GM12878 (cell line): ENCODE data around the gene MARK4. TPM values are rescaled to one million over a fixed set of nuclear protein-coding genes. Genes with fewer than 3 reads are reported as not detected.

Experiments
- ATAC-seq: fragments of 200-7000 bp; cut with Tn5 transposase; 3 replicates; pipeline ENCODE4 v1.9.1; 2020; ENCODE audit warnings: mild to moderate bottlenecking, moderate library complexity
- BruUV-seq: library from RNA; stranded (reverse); fragments of 400-500 nt; replicated peaks from 2 replicates; lab custom pipeline; 2021; lab: Mats Ljungman, UMichigan
- CTCF ChIA-PET: fragments of 300-600 bp; sonication (Branson Sonifier 250); formaldehyde crosslinking; extraction: SDS; loops from one replicate; lab custom pipeline; 2021; ENCODE audit warnings: inconsistent platforms; lab: Yijun Ruan, JAX
- POLR2A ChIA-PET: fragments of 350-600 bp; formaldehyde crosslinking; extraction: SDS; loops from one replicate; lab custom pipeline; 2021; ENCODE audit warnings: inconsistent platforms; lab: Charles Lee
- RAD21 ChIA-PET: fragments of 300-600 bp; sonication (Branson Sonifier 250); formaldehyde crosslinking; loops from one replicate; lab custom pipeline; 2023; ENCODE audit warnings: antibody characterized with exemption; ENCODE audit not compliant: unreplicated experiment; lab: Charles Lee
- SMC1A ChIA-PET: fragments of 300-600 bp; sonication (Branson Sonifier 250); formaldehyde crosslinking; loops from one replicate; lab custom pipeline; 2023; ENCODE audit not compliant: unreplicated experiment, uncharacterized antibody; lab: Charles Lee
- DNase-seq: peaks from one replicate; pipeline ENCODE4 v3.0.0-alpha.2; 2011; ENCODE audit warnings: low read depth, low spot score
- FAIRE-seq: peaks from 3 replicates; lab custom pipeline; 2011; peaks lifted over from hg19 to GRCh38; lab: Jason Lieb, UNC
- H2AFZ ChIP-seq: 2 replicates; pipeline ENCODE4 v1.6.0; 2011; ENCODE audit warnings: low read depth, low read length, control low read depth; ENCODE audit not compliant: control insufficient read depth
- H3K27ac ChIP-seq: 2 replicates; pipeline ENCODE4 v1.5.1; 2011; ENCODE audit warnings: control low read depth; ENCODE audit not compliant: control insufficient read depth, insufficient read depth
- H3K27me3 ChIP-seq, 2 experiments: replicated peaks in 1 of 2; 2 replicates each; pipeline versions ENCODE4 v1.6.0 to v1.6.1; 2011; ENCODE audit warnings: low read length in 1 of 2; ENCODE audit not compliant: control insufficient read depth in 2 of 2, insufficient read depth in 2 of 2
- H3K36me3 ChIP-seq, 2 experiments: 2 replicates each; pipeline ENCODE4 v1.5.1; 2011; ENCODE audit warnings: low read length in 1 of 2; ENCODE audit not compliant: control insufficient read depth in 2 of 2, insufficient read depth in 2 of 2
- H3K4me1 ChIP-seq: 2 replicates; pipeline ENCODE4 v1.6.1; 2011; ENCODE audit warnings: mild to moderate bottlenecking, low read length, moderate library complexity, mixed read lengths; ENCODE audit not compliant: control insufficient read depth, insufficient read depth
- H3K4me2 ChIP-seq: 2 replicates; pipeline ENCODE4 v1.6.0; 2011; ENCODE audit warnings: control low read depth; ENCODE audit not compliant: control insufficient read depth, insufficient read depth
- H3K4me3 ChIP-seq: fragments of 200-600 bp; sonication (generic); 2 replicates; pipeline ENCODE4 v1.5.1; 2016
- H3K79me2 ChIP-seq: 2 replicates; pipeline ENCODE4 v1.6.0; 2011; ENCODE audit warnings: low read length; ENCODE audit not compliant: control insufficient read depth, insufficient read depth
- H3K9ac ChIP-seq: 2 replicates; pipeline ENCODE4 v1.8.0; 2011; ENCODE audit warnings: low read length, control low read depth, mixed read lengths; ENCODE audit not compliant: control insufficient read depth, insufficient read depth
- H3K9me3 ChIP-seq: replicated peaks from 3 replicates; pipeline ENCODE4 v1.5.1; 2011; ENCODE audit warnings: mild to moderate bottlenecking, low read length; ENCODE audit not compliant: control insufficient read depth, insufficient read depth
- H4K20me1 ChIP-seq: 2 replicates; pipeline ENCODE4 v1.6.0; 2011; ENCODE audit not compliant: control insufficient read depth, insufficient read depth
- HDGF ChIP-seq: fragments of 450-650 bp; IDR thresholded peaks from 2 replicates; pipeline ENCODE4 v1.6.1; 2016; ENCODE audit warnings: antibody characterized with exemption
- IRF4 ChIP-seq: IDR thresholded peaks from 2 replicates; pipeline ENCODE4 v1.6.1; 2011; ENCODE audit warnings: low read depth, low read length
- MXI1 ChIP-seq: fragments of 150-350 bp; IDR thresholded peaks from 2 replicates; pipeline ENCODE4 v1.6.1; 2011; ENCODE audit warnings: low read depth, mild to moderate bottlenecking, inconsistent platforms, low read length, improper control_type of control experiment
- POLR2AphosphoS2 ChIP-seq: IDR thresholded peaks from 2 replicates; pipeline ENCODE4 v1.6.1; 2011; ENCODE audit warnings: low read depth, mild to moderate bottlenecking, low read length, improper control_type of control experiment, moderate library complexity
- RELA ChIP-seq: fragments of 450-650 bp; IDR thresholded peaks from 2 replicates; pipeline ENCODE4 v1.8.0; 2014; ENCODE audit warnings: borderline replicate concordance; ENCODE audit not compliant: partially characterized antibody
- SREBF2 ChIP-seq: IDR thresholded peaks from 2 replicates; pipeline ENCODE4 v1.6.1; 2012; ENCODE audit warnings: mild to moderate bottlenecking, low read length
- TCF7 ChIP-seq: IDR thresholded peaks from 2 replicates; pipeline ENCODE4 v1.6.1; 2014; ENCODE audit warnings: antibody characterized with exemption, borderline replicate concordance
- ZBED1 ChIP-seq: IDR thresholded peaks from 2 replicates; pipeline ENCODE4 v1.6.1; 2016; ENCODE audit warnings: borderline replicate concordance
- ZNF217 ChIP-seq: fragments of 450-650 bp; IDR thresholded peaks from 2 replicates; pipeline ENCODE4 v1.6.1; 2017; ENCODE audit warnings: antibody characterized with exemption, mild to moderate bottlenecking
- ZZZ3 ChIP-seq: IDR thresholded peaks from 2 replicates; pipeline ENCODE4 v1.6.1; 2011; ENCODE audit warnings: low read depth; ENCODE audit not compliant: control insufficient read depth, insufficient read length
- WGBS: methylation state at CpG from one replicate; pipeline ENCODE4 v1.1.6; 2016; ENCODE audit warnings: low lambda C conversion rate; ENCODE audit not compliant: insufficient replicate concordance, insufficient coverage; ENCODE audit errors: missing lambda C conversion rate; 5-methylcytosine and 5-hydroxymethylcytosine counted together
- in situ Hi-C: fragments of 300-500 bp; cut with MboI; formaldehyde crosslinking; loops from 9 replicates; pipeline ENCODE4 v1.14.3; 2018; ENCODE audit warnings: mixed read lengths
- intact Hi-C: fragments of 100-400 bp; cut with micrococcal nuclease; formaldehyde crosslinking; loops from one replicate; pipeline ENCODE4 v1.14.2; 2022; ENCODE audit not compliant: unreplicated experiment
- polyA plus RNA-seq, 11 experiments: library from polyadenylated mRNA; depleted of rRNA in 4 of 11; unstranded in 6 of 11; stranded (reverse) in 5 of 11; fragments of >200 nt; fragmentation: Nextera tagmentation in 4 of 11; fragmentation: Illumina TruSeq in 1 of 11; extraction: Ambion mirVana in 4 of 11; extraction: Trizol in 1 of 11; gene quantifications; 1 replicate in 1 of 11; 2 replicates in 10 of 11; pipeline versions ENCODE4 v1.2.1 to v1.2.3, GENCODE V29; 2011 to 2016; ENCODE audit warnings: inconsistent platforms in 2 of 11, missing spikeins in 2 of 11, low read depth in 1 of 11
- total RNA-seq, 4 experiments: library from RNA; depleted of rRNA in 3 of 4; stranded (reverse); fragments of >200 nt in 3 of 4; fragmentation: Illumina TruSeq in 1 of 4; extraction: Trizol in 1 of 4; gene quantifications; 2 replicates each; pipeline versions ENCODE4 v1.2.1 to v1.2.3, GENCODE V29; 2013 to 2021
- TF ChIP-seq, protein P1 (sequence below): IDR thresholded peaks from 2 replicates; pipeline ENCODE4 v1.6.1; 2012; ENCODE audit warnings: mild to moderate bottlenecking, low read depth, low read length
- TF ChIP-seq, protein P2 (sequence below): IDR thresholded peaks from 2 replicates; pipeline ENCODE4 v1.6.1; 2011; ENCODE audit warnings: low read depth, low read length, improper control_type of control experiment, borderline replicate concordance
- TF ChIP-seq, protein P3 (sequence below): IDR thresholded peaks from 2 replicates; pipeline ENCODE4 v1.6.1; 2012; ENCODE audit warnings: improper control_type of control experiment, low read depth, low read length; ENCODE audit not compliant: insufficient replicate concordance
- TF ChIP-seq, protein P4 (sequence below): IDR thresholded peaks from 2 replicates; pipeline ENCODE4 v1.6.1; 2012; ENCODE audit warnings: low read depth, low read length, improper control_type of control experiment

Gene MARK4
- total and polyA plus RNA-seq, 10 of the 15 experiments (the other 5 are each of a cell fraction or from before 2014, with no cell fraction given), result 0.66 to 24.3 (median 5.1) TPM

DNA sequence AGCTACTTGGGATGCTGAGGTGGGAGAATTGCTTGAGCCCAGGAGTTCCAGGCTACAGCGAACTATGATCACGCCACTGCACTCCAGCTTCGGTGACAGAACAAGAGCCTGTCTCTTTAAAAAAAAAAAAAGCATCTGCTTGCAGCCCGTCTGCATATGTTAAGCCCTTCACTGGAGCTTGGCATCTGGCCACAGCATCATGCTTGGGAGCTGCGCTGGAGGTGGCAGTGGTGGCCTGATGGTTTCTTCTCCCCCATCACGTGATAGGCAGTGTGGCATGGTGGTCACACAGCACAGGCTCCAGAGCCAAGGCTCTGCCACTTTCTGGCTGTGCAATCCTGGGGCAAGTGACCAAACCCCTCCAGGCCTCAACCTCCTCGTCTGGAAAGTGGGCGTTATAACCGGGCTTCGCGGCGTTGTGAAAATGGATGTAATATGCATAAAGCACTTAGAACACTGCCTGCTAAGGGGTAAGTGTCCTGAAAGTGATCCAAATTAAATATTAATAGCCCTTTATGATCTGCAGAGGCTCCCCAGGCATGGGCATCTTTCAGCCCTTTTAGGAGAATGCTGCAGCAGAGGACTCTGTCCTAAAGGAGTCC lies 24.4 kb downstream of the MARK4 start:
- peaks cover 0 to 4% of the 10 kb centered on the region in 2 experiments; a peak in 3 of 4 replicates for H3K36me3 ChIP-seq
- ATAC-seq (no peak), FAIRE-seq (no peak), DNase-seq (no peak)
- ChIA-PET CTCF (no interaction called here), POLR2A (no interaction called here), RAD21 (no interaction called here), SMC1A (no interaction called here)
- no peak overlapping the region for H3K4me2 ChIP-seq
- H3K27ac ChIP-seq, result no peak overlapping the region
- no peak overlapping the region for H3K4me3 ChIP-seq
- 83% methylated on average over 12 of the region's 12 CpGs for WGBS
- intact Hi-C loops (no loop called here), in situ Hi-C loops (no loop called here)
- no peaks in the 10 kb centered on the region for H3K79me2 ChIP-seq
- no peak overlapping the region for H3K9ac ChIP-seq
- H2AFZ ChIP-seq, result no peak overlapping the region
- no peaks in the 10 kb centered on the region for H3K9me3 ChIP-seq
- H3K27me3 ChIP-seq, result no peaks in the 10 kb centered on the region
- no peaks in the 10 kb centered on the region for H4K20me1 ChIP-seq
- no peaks in the 10 kb centered on the region for H3K4me1 ChIP-seq
- BruUV-seq, result no TSS peak
- TF ChIP-seq, protein P1, sequence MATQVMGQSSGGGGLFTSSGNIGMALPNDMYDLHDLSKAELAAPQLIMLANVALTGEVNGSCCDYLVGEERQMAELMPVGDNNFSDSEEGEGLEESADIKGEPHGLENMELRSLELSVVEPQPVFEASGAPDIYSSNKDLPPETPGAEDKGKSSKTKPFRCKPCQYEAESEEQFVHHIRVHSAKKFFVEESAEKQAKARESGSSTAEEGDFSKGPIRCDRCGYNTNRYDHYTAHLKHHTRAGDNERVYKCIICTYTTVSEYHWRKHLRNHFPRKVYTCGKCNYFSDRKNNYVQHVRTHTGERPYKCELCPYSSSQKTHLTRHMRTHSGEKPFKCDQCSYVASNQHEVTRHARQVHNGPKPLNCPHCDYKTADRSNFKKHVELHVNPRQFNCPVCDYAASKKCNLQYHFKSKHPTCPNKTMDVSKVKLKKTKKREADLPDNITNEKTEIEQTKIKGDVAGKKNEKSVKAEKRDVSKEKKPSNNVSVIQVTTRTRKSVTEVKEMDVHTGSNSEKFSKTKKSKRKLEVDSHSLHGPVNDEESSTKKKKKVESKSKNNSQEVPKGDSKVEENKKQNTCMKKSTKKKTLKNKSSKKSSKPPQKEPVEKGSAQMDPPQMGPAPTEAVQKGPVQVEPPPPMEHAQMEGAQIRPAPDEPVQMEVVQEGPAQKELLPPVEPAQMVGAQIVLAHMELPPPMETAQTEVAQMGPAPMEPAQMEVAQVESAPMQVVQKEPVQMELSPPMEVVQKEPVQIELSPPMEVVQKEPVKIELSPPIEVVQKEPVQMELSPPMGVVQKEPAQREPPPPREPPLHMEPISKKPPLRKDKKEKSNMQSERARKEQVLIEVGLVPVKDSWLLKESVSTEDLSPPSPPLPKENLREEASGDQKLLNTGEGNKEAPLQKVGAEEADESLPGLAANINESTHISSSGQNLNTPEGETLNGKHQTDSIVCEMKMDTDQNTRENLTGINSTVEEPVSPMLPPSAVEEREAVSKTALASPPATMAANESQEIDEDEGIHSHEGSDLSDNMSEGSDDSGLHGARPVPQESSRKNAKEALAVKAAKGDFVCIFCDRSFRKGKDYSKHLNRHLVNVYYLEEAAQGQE, result no peak
- no peak for TF ChIP-seq POLR2AphosphoS2
- no peak for TF ChIP-seq TCF7
- TF ChIP-seq, protein P2, sequence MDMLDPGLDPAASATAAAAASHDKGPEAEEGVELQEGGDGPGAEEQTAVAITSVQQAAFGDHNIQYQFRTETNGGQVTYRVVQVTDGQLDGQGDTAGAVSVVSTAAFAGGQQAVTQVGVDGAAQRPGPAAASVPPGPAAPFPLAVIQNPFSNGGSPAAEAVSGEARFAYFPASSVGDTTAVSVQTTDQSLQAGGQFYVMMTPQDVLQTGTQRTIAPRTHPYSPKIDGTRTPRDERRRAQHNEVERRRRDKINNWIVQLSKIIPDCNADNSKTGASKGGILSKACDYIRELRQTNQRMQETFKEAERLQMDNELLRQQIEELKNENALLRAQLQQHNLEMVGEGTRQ, result no peak
- no peak for TF ChIP-seq SREBF2
- TF ChIP-seq RELA, result no peak
- TF ChIP-seq ZBED1, result no peak
- TF ChIP-seq, protein P3, sequence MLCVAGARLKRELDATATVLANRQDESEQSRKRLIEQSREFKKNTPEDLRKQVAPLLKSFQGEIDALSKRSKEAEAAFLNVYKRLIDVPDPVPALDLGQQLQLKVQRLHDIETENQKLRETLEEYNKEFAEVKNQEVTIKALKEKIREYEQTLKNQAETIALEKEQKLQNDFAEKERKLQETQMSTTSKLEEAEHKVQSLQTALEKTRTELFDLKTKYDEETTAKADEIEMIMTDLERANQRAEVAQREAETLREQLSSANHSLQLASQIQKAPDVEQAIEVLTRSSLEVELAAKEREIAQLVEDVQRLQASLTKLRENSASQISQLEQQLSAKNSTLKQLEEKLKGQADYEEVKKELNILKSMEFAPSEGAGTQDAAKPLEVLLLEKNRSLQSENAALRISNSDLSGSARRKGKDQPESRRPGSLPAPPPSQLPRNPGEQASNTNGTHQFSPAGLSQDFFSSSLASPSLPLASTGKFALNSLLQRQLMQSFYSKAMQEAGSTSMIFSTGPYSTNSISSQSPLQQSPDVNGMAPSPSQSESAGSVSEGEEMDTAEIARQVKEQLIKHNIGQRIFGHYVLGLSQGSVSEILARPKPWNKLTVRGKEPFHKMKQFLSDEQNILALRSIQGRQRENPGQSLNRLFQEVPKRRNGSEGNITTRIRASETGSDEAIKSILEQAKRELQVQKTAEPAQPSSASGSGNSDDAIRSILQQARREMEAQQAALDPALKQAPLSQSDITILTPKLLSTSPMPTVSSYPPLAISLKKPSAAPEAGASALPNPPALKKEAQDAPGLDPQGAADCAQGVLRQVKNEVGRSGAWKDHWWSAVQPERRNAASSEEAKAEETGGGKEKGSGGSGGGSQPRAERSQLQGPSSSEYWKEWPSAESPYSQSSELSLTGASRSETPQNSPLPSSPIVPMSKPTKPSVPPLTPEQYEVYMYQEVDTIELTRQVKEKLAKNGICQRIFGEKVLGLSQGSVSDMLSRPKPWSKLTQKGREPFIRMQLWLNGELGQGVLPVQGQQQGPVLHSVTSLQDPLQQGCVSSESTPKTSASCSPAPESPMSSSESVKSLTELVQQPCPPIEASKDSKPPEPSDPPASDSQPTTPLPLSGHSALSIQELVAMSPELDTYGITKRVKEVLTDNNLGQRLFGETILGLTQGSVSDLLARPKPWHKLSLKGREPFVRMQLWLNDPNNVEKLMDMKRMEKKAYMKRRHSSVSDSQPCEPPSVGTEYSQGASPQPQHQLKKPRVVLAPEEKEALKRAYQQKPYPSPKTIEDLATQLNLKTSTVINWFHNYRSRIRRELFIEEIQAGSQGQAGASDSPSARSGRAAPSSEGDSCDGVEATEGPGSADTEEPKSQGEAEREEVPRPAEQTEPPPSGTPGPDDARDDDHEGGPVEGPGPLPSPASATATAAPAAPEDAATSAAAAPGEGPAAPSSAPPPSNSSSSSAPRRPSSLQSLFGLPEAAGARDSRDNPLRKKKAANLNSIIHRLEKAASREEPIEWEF, result no peak
- no peak for TF ChIP-seq IRF4
- no peak for TF ChIP-seq ZNF217
- no peak for TF ChIP-seq ZZZ3
- TF ChIP-seq HDGF, result no peak
- TF ChIP-seq, protein P4, sequence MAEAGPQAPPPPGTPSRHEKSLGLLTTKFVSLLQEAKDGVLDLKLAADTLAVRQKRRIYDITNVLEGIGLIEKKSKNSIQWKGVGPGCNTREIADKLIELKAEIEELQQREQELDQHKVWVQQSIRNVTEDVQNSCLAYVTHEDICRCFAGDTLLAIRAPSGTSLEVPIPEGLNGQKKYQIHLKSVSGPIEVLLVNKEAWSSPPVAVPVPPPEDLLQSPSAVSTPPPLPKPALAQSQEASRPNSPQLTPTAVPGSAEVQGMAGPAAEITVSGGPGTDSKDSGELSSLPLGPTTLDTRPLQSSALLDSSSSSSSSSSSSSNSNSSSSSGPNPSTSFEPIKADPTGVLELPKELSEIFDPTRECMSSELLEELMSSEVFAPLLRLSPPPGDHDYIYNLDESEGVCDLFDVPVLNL, result no peak
- TF ChIP-seq MXI1, result no peak
